H9 (cell line): Measurements from ENCODE around the gene NMUR1. TPM values are rescaled to one million over a fixed set of nuclear protein-coding genes. Genes with fewer than 3 reads are reported as not detected.

Source experiments
- DNase-seq: peaks from one replicate; pipeline ENCODE4 v3.0.0-alpha.2; 2017
- H2AFZ ChIP-seq: one replicate; pipeline ENCODE4 v1.6.1; 2013; ENCODE audit warnings: mild to moderate bottlenecking, low read length, control low read depth, moderate library complexity
- H2AK5ac ChIP-seq: 2 replicates; pipeline ENCODE4 v1.6.1; 2013; ENCODE audit warnings: low read length, control low read depth, mixed read lengths; ENCODE audit not compliant: insufficient read length
- H2BK120ac ChIP-seq: one replicate; pipeline ENCODE4 v1.6.1; 2013; ENCODE audit warnings: low read depth, mild to moderate bottlenecking, low read length, control low read depth, inconsistent platforms; ENCODE audit not compliant: poor library complexity, severe bottlenecking
- H2BK12ac ChIP-seq: 2 replicates; pipeline ENCODE4 v1.6.1; 2013; ENCODE audit warnings: low read length, control low read depth, mixed read lengths, low read depth; ENCODE audit not compliant: insufficient read length
- H2BK15ac ChIP-seq: 2 replicates; pipeline ENCODE4 v1.6.1; 2013; ENCODE audit warnings: low read depth, low read length, control low read depth
- H2BK20ac ChIP-seq: one replicate; pipeline ENCODE4 v1.6.1; 2013; ENCODE audit warnings: low read depth, mild to moderate bottlenecking, low read length, control low read depth, inconsistent platforms; ENCODE audit not compliant: poor library complexity, severe bottlenecking
- H2BK5ac ChIP-seq: 2 replicates; pipeline ENCODE4 v1.6.1; 2013; ENCODE audit warnings: low read length, control low read depth, mixed read lengths; ENCODE audit not compliant: insufficient read length
- H3K14ac ChIP-seq: 2 replicates; pipeline ENCODE4 v1.6.1; 2013; ENCODE audit warnings: low read length, control low read depth; ENCODE audit not compliant: insufficient read depth
- H3K18ac ChIP-seq: 2 replicates; pipeline ENCODE4 v1.6.1; 2013; ENCODE audit warnings: low read depth, mild to moderate bottlenecking, mixed read lengths, low read length, control low read depth; ENCODE audit not compliant: insufficient read length
- H3K23ac ChIP-seq: 2 replicates; pipeline ENCODE4 v1.6.1; 2013; ENCODE audit warnings: low read length, control low read depth, mixed read lengths, low read depth; ENCODE audit not compliant: insufficient read length
- H3K23me2 ChIP-seq: 2 replicates; pipeline ENCODE4 v1.6.1; 2013; ENCODE audit warnings: low read depth, mild to moderate bottlenecking, mixed read lengths, low read length, control low read depth; ENCODE audit not compliant: insufficient read length, poor library complexity, severe bottlenecking
- H3K27ac ChIP-seq: 2 replicates; pipeline ENCODE4 v1.5.1; 2013; ENCODE audit warnings: low read length, control low read depth, mixed read lengths, low read depth; ENCODE audit not compliant: insufficient read length
- H3K27me3 ChIP-seq: 2 replicates; pipeline ENCODE4 v1.6.1; 2013; ENCODE audit warnings: low read length, control low read depth, inconsistent platforms; ENCODE audit not compliant: insufficient read depth
- H3K4ac ChIP-seq: 2 replicates; pipeline ENCODE4 v1.6.1; 2013; ENCODE audit warnings: low read depth, mild to moderate bottlenecking, control low read depth, inconsistent platforms, low read length, moderate library complexity
- H3K4me1 ChIP-seq: 2 replicates; pipeline ENCODE4 v1.6.1; 2013; ENCODE audit warnings: low read length, control low read depth, inconsistent platforms; ENCODE audit not compliant: insufficient read depth
- H3K4me2 ChIP-seq: 2 replicates; pipeline ENCODE4 v1.6.1; 2013; ENCODE audit warnings: low read length, control low read depth, mixed read lengths; ENCODE audit not compliant: insufficient read length, insufficient read depth
- H3K56ac ChIP-seq: 2 replicates; pipeline ENCODE4 v1.6.1; 2013; ENCODE audit warnings: low read depth, mild to moderate bottlenecking, mixed read lengths, low read length, control low read depth; ENCODE audit not compliant: insufficient read length
- H3K79me1 ChIP-seq: 2 replicates; pipeline ENCODE4 v1.6.1; 2013; ENCODE audit warnings: low read depth, mild to moderate bottlenecking, moderate library complexity, low read length, control low read depth, inconsistent platforms; ENCODE audit not compliant: insufficient read depth, poor library complexity, severe bottlenecking
- H3K79me2 ChIP-seq: 2 replicates; pipeline ENCODE4 v1.6.1; 2013; ENCODE audit warnings: low read length, control low read depth, inconsistent platforms; ENCODE audit not compliant: insufficient read depth
- H3K9ac ChIP-seq: 2 replicates; pipeline ENCODE4 v1.6.1; 2013; ENCODE audit warnings: low read length, control low read depth, mixed read lengths; ENCODE audit not compliant: insufficient read length; ENCODE audit errors: extremely low read depth
- H3K9me3 ChIP-seq: one replicate; pipeline ENCODE4 v1.6.1; 2013; ENCODE audit warnings: low read depth, low read length, inconsistent platforms; ENCODE audit not compliant: control insufficient read depth
- H3T11ph ChIP-seq: one replicate; pipeline ENCODE4 v1.6.1; 2013; ENCODE audit warnings: mild to moderate bottlenecking, low read length, control low read depth, inconsistent platforms
- H4K20me1 ChIP-seq: one replicate; pipeline ENCODE4 v1.6.1; 2013; ENCODE audit not compliant: control insufficient read depth, insufficient read length, insufficient read depth
- H4K5ac ChIP-seq: 2 replicates; pipeline ENCODE4 v1.6.1; 2013; ENCODE audit warnings: low read depth, mild to moderate bottlenecking, mixed read lengths, low read length, control low read depth; ENCODE audit not compliant: insufficient read length
- H4K8ac ChIP-seq: replicated peaks from 2 replicates; pipeline ENCODE4 v1.6.1; 2013; ENCODE audit warnings: low read length, control low read depth, mixed read lengths, low read depth; ENCODE audit not compliant: insufficient read length
- H4K91ac ChIP-seq: 2 replicates; pipeline ENCODE4 v1.6.1; 2013; ENCODE audit warnings: low read depth, mild to moderate bottlenecking, moderate library complexity, mixed read lengths, low read length, control low read depth; ENCODE audit not compliant: insufficient read length
- H3K27ac Mint-ChIP-seq, 3 experiments: 2 replicates in 2 of 3; 3 replicates in 1 of 3; pipeline ENCODE4 v1.8.0; 2020 to 2021; ENCODE audit warnings: mixed read lengths in 3 of 3, mild to moderate bottlenecking in 1 of 3, moderate library complexity in 1 of 3
- H3K27me3 Mint-ChIP-seq: 2 replicates; pipeline ENCODE4 v1.8.0; 2021; ENCODE audit warnings: low read depth, mild to moderate bottlenecking, moderate library complexity, mixed read lengths
- H3K36me3 Mint-ChIP-seq, 3 experiments: 2 replicates in 2 of 3; 3 replicates in 1 of 3; pipeline ENCODE4 v1.8.0; 2020 to 2021; ENCODE audit warnings: low read depth in 3 of 3, mixed read lengths in 3 of 3; ENCODE audit not compliant: insufficient read depth in 1 of 3
- H3K4me1 Mint-ChIP-seq, 2 experiments: 2 replicates each; pipeline ENCODE4 v1.8.0; 2020; ENCODE audit warnings: mixed read lengths in 2 of 2
- H3K4me3 Mint-ChIP-seq, 2 experiments: 2 replicates in 1 of 2; 3 replicates in 1 of 2; pipeline ENCODE4 v1.8.0; 2020 to 2021; ENCODE audit warnings: mild to moderate bottlenecking in 2 of 2, mixed read lengths in 2 of 2, moderate library complexity in 1 of 2
- H3K9me3 Mint-ChIP-seq, 2 experiments: 2 replicates in 1 of 2; 3 replicates in 1 of 2; pipeline ENCODE4 v1.8.0; 2020; ENCODE audit warnings: mild to moderate bottlenecking in 2 of 2, mixed read lengths in 2 of 2, moderate library complexity in 1 of 2
- CTCF ChIP-seq: fragments of 200-600 bp; sonication (generic); conservative IDR thresholded peaks from 3 replicates; pipeline ENCODE4 v1.8.0; 2021; ENCODE audit warnings: antibody characterized with exemption, mild to moderate bottlenecking
- WGBS: extraction: QIAGEN DNeasy Blood & Tissue Kit; methylation state at CpG from one replicate; pipeline ENCODE4 v1.1.7; 2013; ENCODE audit warnings: missing lambda C conversion rate, low lambda C conversion rate, mixed read lengths; ENCODE audit not compliant: insufficient read length; ENCODE audit errors: extremely low coverage; 5-methylcytosine and 5-hydroxymethylcytosine counted together
- total RNA-seq: library from RNA; stranded (reverse); gene quantifications from 2 replicates; pipeline ENCODE4 v1.2.1, GENCODE V29; 2021

Gene NMUR1
- total RNA-seq, 1 experiment from 2014 or later, result 0.20 TPM

DNA sequence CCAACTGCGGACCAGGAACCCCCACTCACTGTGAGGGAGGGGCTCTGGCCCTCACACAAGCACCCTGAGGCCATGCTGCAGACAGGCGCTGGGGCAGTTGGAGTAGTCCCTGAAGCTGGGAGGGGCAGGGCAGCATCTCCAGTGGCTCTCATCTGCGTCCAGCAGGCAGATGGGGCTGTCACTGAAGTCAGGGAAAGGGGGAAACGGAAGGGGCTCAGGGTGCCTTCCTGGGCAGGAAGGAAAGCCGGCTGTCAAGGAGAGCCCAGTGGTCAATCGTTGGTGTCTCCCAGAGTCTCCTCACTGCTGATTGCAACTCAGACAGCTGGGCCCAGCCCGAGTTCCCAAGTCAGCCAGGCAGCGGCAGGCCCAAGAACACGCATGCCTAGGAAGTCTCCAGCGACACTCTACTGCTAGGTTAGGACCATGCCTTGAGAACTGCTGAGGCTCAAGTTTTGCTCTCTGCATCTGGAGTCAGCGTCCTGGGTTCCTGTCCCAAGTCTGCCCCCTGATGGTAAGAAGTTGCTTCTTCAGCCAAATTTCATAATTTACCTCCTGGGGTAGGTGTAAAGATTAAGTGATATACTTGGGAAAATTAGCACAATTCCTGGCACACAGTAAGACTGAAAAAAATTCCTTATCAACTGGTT lies 27.4 kb upstream of the NMUR1 start:
- Histone ChIP-seq H2BK12ac (no peak overlapping the region), H4K91ac (no peak overlapping the region), H3K14ac (no peak overlapping the region), H3K56ac (no peak overlapping the region), H4K5ac (no peak overlapping the region), H3T11ph (no peak overlapping the region), H4K8ac (no peak overlapping the region), H3K4ac (no peak overlapping the region), H3K79me2 (no peaks in the 10 kb centered on the region), H2BK15ac (no peak overlapping the region), H3K27ac (no peak overlapping the region), H2BK5ac (no peak overlapping the region), H2BK120ac (no peak overlapping the region), H3K9me3 (no peaks in the 10 kb centered on the region), H3K79me1 (no peaks in the 10 kb centered on the region), H4K20me1 (no peaks in the 10 kb centered on the region), H3K18ac (no peak overlapping the region), H2AFZ (no peak overlapping the region), H2BK20ac (no peak overlapping the region), H3K23ac (no peak overlapping the region), H3K23me2 (no peaks in the 10 kb centered on the region), H3K4me1 (no peaks in the 10 kb centered on the region), H3K9ac (no peak overlapping the region), H2AK5ac (no peak overlapping the region), H3K27me3 (no peaks in the 10 kb centered on the region), H3K4me2 (no peak overlapping the region)
- Mint-ChIP-seq H3K4me1 (peaks cover 9 to 11% of the 10 kb centered on the region in 2 experiments; a peak in 3 of 4 replicates), H3K27me3 (no peaks in the 10 kb centered on the region; the same call in 1 of the 2 replicates), H3K36me3 (peaks cover 4 to 10% (median 8%) of the 10 kb centered on the region in 3 experiments), H3K27ac (peak overlapping the region in 1 of 3 experiments; percentile 89; a peak in 1 of 7 replicates), H3K9me3 (peaks cover 11 to 13% of the 10 kb centered on the region in 2 experiments), H3K4me3 (no peak overlapping the region)
- peak; percentile 80 for DNase-seq
- peak; percentile 80 for TF ChIP-seq CTCF
- WGBS, result no CpG with 5 or more reads among the region's 11 CpGs
